ENCODE data around the gene IFT25. TPM values are rescaled to one million over a fixed set of nuclear protein-coding genes. Genes with fewer than 3 reads are reported as not detected.

Gene IFT25
- total and polyA plus RNA-seq, 7 donors, result 4.6 to 10.3 (median 5.4) TPM

- no peak overlapping the region for H3K27ac ChIP-seq
- H3K9me3 ChIP-seq, result no peaks in the 10 kb centered on the region
- DNase-seq, result no peak
- TF ChIP-seq, protein P1, sequence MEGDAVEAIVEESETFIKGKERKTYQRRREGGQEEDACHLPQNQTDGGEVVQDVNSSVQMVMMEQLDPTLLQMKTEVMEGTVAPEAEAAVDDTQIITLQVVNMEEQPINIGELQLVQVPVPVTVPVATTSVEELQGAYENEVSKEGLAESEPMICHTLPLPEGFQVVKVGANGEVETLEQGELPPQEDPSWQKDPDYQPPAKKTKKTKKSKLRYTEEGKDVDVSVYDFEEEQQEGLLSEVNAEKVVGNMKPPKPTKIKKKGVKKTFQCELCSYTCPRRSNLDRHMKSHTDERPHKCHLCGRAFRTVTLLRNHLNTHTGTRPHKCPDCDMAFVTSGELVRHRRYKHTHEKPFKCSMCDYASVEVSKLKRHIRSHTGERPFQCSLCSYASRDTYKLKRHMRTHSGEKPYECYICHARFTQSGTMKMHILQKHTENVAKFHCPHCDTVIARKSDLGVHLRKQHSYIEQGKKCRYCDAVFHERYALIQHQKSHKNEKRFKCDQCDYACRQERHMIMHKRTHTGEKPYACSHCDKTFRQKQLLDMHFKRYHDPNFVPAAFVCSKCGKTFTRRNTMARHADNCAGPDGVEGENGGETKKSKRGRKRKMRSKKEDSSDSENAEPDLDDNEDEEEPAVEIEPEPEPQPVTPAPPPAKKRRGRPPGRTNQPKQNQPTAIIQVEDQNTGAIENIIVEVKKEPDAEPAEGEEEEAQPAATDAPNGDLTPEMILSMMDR (IDR thresholded peaks at IDR 0.05), result no peak
- H3K4me3 ChIP-seq, result no peak overlapping the region
- intact Hi-C loops (cut with DNase I), result no loop called here
- ATAC-seq, result no peak
- H3K4me1 ChIP-seq, result no peaks in the 10 kb centered on the region
- WGBS, 3 donors, result 88 to 100% (median 92%) methylated on average over 1 of the region's 1 CpG
- H3K36me3 ChIP-seq (ENCODE audit: insufficient read depth in 1 of 2, low read depth in 1 of 2), result peaks cover 0 to 14% of the 10 kb centered on the region in 2 donors
- H3K27me3 ChIP-seq (ENCODE audit: insufficient read depth in 3 of 3, low read length in 2 of 3), result no peaks in the 10 kb centered on the region
These were observed 9.1 kb downstream of the IFT25 start for GRCh38 chr1:53936430-53936829.

DNA sequence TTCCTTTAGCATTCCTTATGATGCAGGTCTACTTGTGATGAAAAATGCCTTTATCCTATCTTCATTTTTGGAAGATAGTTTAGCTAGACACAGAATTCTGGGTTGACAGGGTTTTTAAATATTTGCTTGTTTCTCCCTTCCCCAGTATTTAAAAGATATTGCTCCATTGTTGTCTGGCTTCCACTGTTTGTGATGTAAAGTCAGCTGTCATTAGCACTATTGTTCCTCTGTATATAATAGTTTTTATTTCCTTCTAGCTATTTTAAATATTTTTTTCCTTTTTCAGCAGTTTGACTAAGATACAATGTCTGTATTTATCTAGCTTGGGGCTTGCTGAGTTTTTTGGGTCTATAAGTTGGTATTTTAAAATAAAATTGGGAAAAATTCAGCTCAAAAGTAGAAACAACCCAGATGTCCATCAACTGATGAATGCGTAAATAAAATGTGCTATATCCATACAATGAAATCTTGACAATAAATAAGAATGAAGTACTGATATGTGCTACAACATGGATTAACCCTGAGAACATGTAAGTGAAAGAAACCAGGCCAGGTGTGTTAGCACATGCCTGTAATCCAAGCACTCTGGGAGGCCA lies 11.2 kb downstream of the IFT25 start:
- no peak for ATAC-seq
- H3K27me3 ChIP-seq (ENCODE audit: insufficient read depth in 3 of 3, low read length in 2 of 3), result no peaks in the 10 kb centered on the region
- WGBS, 3 donors, result 96 to 100% (median 100%) methylated on average over 1 of the region's 1 CpG
- H3K27ac ChIP-seq, result no peak overlapping the region
- TF ChIP-seq, protein P1 (IDR thresholded peaks at IDR 0.05), result no peak
- no peak overlapping the region for H3K4me3 ChIP-seq
- no peak for DNase-seq
- no peaks in the 10 kb centered on the region for H3K4me1 ChIP-seq
- H3K9me3 ChIP-seq, result no peaks in the 10 kb centered on the region
- H3K36me3 ChIP-seq (ENCODE audit: insufficient read depth in 1 of 2, low read depth in 1 of 2), result peaks cover 0 to 20% of the 10 kb centered on the region in 2 donors
- intact Hi-C loops (cut with DNase I), result no loop called here

- peaks cover 4 to 30% of the 10 kb centered on the region in 2 donors for H3K36me3 ChIP-seq (ENCODE audit: insufficient read depth in 1 of 2, low read depth in 1 of 2)
- ATAC-seq (no peak), DNase-seq (no peak)
- H3K9me3 ChIP-seq, result no peaks in the 10 kb centered on the region
- intact Hi-C loops (cut with DNase I), result no loop called here
- no peaks in the 10 kb centered on the region for H3K27me3 ChIP-seq (ENCODE audit: insufficient read depth in 3 of 3, low read length in 2 of 3)
- no peaks in the 10 kb centered on the region for H3K4me1 ChIP-seq
- no peak overlapping the region for H3K4me3 ChIP-seq
- H3K27ac ChIP-seq, result no peak overlapping the region
- 94 to 97% (median 97%) methylated on average over 2 of the region's 2 CpGs for WGBS, 3 donors
- TF ChIP-seq, protein P1 (IDR thresholded peaks at IDR 0.05), result no peak
These were observed 14.0 kb downstream of the IFT25 start for GRCh38 chr1:53931523-53931922.

- peaks cover 4 to 30% of the 10 kb centered on the region in 2 donors for H3K36me3 ChIP-seq (ENCODE audit: insufficient read depth in 1 of 2, low read depth in 1 of 2)
- H3K9me3 ChIP-seq, result no peaks in the 10 kb centered on the region
- intact Hi-C loops (cut with DNase I), result no loop called here
- no peaks in the 10 kb centered on the region for H3K4me1 ChIP-seq
- ATAC-seq (no peak), DNase-seq (no peak)
- TF ChIP-seq, protein P1 (IDR thresholded peaks at IDR 0.05), result no peak
- H3K27ac ChIP-seq, result no peak overlapping the region
- 96 to 98% (median 96%) methylated on average over 3 of the region's 3 CpGs for WGBS, 3 donors
- no peak overlapping the region for H3K4me3 ChIP-seq
- H3K27me3 ChIP-seq (ENCODE audit: insufficient read depth in 3 of 3, low read length in 2 of 3), result no peaks in the 10 kb centered on the region
These were observed 14.6 kb downstream of the IFT25 start for GRCh38 chr1:53930932-53931331.

Data from psoas muscle (tissue), 8 donors.